Right renal pelvis (tissue), 4 donors: ENCODE results near the gene MSLN. TPM values are rescaled to one million over a fixed set of nuclear protein-coding genes. Genes with fewer than 3 reads are reported as not detected.

Experiments
- DNase-seq, 4 donors: peaks; one replicate each; pipeline ENCODE4 v3.0.0-alpha.2; 2013; ENCODE audit warnings: low read depth in 4 of 4, low spot score in 3 of 4, missing footprints in 1 of 4
- polyA plus RNA-seq, 4 donors: library from polyadenylated mRNA; unstranded; fragments of 120-200 nt; gene quantifications; one replicate each; pipeline ENCODE4 v1.2.1, GENCODE V29; 2013; ENCODE audit not compliant: insufficient read length in 4 of 4

MSLN gene
- polyA plus RNA-seq, 4 donors: 11.4 to 33.7 (median 22.2) TPM

DNA sequence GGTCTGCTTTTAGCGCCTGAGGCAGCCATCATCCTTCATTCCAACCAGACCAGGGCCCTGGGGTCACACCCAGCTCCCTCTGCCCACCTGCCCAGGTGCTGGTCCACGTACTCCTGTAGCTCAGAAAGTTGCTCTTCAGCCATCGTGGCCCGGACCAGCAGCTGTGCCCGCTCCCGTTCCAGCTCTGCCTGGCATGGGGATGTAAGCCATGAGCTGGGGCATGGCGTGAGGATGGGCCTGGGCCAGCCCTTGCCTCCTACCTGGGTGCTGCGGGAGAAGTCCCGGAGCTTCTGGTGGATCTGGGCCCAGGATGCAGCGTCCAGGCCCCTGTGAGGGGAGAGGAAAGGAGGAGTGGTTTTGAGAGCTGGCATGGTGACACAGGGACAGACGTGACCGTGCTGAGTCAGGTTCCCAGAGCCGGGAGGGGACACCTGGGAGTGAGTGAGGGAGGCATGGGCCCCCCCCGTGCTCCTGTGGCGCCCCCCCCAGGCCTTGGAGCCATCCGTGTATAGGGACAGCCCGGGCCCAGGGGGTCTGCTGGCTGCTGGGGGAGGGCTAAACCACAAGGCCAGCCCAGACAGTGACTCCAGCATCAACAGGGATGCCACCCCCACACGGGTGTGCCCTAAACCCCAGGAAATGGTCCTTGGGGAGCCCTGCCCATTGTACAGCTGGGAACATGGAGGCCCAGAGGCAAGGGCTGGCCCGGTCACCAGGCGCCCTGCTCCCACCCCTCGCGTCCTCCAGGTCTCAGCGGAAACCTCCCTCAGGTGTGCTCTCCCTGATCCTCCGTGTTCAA, 37.5 kb upstream of the MSLN start:
- no peak for DNase-seq

DNA sequence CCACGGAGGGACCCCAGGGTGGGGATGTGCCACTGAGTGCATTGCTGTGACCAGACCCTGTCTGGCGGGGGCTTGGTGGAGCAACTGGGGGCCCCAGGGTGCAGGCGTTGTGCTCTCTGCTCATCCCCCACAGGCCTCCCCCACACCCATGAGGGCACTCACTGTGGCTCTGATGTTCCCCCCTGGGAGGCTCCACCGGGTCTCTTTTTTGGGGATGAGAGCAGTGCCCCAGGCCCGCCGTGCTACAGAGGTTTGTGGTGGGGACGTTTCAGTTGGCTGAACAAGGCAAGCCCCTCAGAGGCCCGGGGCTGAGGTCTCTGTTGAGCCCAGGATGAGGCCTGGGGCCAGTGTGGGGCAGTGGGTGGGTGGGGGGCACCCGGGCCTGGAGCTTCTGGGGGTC, 36.8 kb upstream of the MSLN start:
- no peak for DNase-seq

DNA sequence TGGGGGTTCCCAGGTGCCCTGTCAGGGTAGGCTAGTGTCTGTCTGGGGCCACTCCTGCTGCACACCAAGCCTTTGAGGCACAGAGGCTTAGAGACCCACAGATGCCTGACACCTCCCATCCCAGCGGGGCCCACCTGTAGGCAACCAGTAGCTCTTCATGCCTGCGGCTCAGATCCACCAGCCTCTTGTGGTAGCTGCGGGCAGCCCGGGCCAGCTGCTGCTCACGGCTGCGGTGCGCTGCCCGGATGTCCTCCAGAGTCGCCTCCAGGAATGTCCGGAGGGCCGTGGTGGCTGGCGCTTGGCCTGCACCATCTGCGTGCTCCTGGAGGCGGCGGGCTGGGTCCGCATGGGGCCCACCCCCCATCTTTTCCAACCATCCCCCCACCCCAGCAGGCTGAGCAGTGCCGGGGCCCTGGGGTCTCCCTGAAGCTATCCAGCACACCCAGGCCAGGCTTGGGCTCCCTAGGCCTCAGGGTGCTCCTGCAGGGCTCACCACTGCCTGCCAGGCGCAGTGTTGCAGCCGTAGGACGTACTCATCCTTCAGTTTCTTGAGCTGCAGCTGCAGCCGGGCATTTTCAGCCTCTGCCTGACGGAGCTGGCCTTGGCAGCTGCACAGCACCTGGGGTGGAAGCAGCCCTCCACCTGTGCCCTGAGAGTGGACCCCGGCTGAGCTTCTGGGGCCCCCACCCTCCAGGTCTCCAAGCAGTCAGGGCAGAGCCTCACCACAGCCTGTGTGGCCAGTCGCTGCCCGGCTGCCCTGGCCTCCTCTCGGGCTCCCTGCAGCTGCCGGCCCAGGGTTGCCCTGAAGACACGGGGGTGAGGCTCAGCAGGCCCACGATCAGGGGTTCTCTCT, 36.1 kb upstream of the MSLN start:
- no peak for DNase-seq

DNA sequence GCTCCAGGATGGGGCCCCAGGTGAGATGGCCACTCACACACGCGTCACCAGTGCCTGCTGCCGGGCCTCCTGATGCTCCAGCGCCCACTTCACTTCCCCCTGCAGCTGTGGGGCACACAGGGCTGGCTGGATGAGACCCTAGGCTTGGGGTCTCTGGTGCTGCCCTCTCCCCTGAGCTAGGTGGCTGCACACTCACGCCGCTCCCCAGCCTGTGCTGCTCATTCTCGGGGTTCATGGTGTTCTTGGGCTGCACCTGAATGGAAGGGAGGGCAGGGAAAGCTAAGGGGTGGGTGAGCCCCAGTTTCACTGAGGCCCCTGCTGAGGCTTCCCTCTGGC, 35.5 kb upstream of the MSLN start:
- DNase-seq: no peak

DNA sequence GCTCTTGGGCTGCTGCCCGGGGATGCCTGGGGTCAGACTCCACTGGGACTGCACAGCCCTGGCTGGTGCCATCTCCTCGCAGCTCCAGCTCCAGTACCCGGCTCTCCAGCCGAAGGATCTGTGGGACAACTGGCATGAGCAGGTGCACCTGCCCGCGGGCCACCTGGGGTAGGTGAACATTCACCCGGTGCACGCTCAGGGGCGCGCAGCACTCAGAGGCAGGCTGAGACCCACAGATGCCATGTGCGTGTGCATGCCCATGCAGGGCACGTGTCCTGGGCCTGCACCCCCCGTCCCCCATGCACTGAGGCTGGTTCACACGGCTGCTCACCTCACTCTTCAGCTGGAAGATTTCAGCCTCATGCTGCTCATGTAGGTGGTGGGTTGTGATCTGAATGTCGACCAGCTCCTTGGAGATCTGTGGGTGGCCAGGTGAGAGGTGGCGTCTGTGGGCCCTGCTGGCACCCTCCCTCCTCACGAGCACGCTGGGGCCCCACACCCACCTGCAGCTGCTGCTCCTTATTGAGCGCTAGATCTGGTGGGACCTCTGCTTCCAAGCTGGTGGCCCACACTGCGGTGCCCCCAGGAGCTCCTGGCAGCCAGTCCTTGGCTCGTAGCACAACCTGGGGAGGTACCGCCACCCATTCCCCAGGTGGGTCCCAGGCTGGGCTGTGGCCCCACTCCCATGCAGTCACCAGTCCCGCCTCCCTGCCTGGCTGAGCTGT, 34.9 kb upstream of the MSLN start:
- DNase-seq: no peak

DNA sequence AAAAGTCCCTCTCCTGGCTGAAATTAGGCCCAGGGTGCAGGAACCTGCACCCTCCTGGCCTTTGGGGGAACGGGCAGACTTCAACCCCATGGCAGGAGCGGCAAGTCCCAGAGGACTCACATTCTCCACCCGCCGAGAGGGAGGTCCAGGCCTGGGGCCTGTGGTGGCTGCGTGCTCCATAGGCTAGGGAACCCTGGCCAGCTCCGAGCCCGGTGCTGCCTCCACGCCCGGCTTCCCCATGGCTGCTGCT, 34.4 kb upstream of the MSLN start:
- no peak for DNase-seq

DNA sequence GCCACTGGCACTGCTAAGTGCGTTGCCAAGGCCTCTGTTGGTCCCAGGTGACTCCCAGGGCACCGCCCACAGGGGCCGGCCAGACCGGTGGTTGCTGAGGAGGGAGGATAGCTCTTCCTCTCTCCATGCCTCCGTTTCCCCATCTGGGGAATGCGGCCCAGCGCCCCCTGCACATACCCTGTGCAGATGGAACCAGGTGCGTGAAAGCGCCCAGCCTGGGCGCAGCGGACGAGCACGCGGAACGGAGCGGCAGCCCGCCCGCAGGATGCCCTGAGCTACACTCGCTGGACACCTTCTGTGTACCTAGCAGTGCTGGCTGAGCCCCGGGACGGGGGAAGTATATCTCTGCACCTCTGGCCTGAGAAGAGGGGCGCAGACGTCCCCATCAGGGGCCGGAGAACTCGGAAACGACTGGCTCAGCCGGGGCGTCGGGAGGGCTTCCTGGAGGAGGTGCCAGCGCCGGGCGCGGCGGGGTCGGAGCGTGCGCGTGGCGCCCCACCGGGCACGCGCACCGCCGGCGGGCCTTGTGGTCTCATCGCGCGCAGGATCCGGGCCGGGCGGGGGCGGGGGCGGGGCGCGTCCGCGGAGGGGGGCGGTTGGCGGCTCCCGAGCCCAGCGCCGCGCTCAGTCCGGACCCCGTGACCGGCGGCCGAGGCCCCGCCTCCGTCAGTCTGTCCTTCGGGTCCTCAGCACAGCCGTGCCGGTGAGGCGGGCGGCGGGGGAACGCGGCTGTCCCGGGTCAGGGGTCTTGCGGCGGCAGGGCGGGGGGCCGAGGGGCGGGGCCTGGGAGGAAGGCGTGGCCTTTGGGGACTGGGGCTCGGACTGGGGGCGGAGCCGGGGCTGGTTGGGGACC, 33.9 kb upstream of the MSLN start, which contains the start of the genes CCDC78 and HAGHL:
TSS of gene CCDC78 (minus strand) at position 6 of the 853 bp plus-strand sequence. CDS start 76 bp downstream, outside the sequence.
TSS of gene HAGHL (plus strand) at position 669 of the 853 bp plus-strand sequence. CDS start 404 bp downstream, outside the sequence.
- no peak for DNase-seq

DNA sequence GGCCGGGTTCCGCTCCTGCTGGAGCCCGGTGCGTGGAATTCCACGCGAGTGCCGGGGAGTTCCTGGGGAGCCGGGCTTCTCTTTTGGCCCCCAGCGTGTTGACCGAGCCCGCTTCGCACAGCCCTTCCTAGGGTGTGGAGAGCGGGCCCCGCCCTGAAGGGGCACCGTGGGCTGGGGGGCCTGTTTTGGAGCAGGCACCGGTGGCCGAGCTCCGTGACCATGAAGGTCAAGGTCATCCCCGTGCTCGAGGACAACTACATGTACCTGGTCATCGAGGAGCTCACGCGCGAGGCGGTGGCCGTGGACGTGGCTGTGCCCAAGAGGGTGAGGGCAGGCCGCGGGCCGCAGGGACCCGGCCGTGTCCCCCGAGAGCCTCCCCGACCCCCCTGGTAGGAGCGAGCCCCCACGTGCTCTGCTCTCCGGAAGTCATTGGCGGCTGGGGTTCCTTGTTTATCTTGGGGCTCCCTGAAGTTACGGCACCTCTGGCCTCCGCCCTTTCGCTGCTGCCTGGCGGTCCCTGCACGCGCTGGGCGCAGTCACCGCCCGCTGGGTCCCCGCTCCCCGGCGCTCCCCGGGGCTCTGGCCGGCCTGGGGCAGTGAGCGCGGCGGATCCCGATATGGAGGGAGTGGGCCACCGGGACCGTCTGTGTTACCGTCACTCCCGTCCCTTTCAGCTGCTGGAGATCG, 33.1 kb upstream of the MSLN start:
- no peak for DNase-seq

DNA sequence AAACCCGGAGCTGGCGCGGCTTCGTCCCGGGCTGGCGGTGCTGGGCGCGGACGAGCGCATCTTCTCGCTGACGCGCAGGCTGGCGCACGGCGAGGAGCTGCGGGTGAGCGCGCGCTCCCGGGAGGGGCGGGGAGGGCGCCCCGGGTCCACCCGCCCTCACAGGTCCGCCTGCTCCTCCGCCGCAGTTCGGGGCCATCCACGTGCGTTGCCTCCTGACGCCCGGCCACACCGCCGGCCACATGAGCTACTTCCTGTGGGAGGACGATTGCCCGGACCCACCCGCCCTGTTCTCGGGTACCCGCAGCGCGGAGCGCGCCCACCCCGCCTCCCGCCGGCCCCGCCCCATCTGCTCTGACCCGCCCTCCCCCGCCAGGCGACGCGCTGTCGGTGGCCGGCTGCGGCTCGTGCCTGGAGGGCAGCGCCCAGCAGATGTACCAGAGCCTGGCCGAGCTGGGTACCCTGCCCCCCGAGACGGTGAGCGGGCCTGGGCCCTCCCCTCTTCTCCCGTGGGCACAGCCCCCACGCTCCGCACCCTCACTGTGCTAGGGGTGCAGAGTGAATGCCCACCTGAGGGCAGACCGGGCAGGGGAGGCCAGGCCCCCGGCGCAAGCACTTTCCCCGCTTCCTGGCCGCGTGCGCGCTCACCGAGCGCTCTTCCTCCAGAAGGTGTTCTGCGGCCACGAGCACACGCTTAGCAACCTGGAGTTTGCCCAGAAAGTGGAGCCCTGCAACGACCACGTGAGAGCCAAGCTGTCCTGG, 32.2 kb upstream of the MSLN start:
- DNase-seq: no peak

DNA sequence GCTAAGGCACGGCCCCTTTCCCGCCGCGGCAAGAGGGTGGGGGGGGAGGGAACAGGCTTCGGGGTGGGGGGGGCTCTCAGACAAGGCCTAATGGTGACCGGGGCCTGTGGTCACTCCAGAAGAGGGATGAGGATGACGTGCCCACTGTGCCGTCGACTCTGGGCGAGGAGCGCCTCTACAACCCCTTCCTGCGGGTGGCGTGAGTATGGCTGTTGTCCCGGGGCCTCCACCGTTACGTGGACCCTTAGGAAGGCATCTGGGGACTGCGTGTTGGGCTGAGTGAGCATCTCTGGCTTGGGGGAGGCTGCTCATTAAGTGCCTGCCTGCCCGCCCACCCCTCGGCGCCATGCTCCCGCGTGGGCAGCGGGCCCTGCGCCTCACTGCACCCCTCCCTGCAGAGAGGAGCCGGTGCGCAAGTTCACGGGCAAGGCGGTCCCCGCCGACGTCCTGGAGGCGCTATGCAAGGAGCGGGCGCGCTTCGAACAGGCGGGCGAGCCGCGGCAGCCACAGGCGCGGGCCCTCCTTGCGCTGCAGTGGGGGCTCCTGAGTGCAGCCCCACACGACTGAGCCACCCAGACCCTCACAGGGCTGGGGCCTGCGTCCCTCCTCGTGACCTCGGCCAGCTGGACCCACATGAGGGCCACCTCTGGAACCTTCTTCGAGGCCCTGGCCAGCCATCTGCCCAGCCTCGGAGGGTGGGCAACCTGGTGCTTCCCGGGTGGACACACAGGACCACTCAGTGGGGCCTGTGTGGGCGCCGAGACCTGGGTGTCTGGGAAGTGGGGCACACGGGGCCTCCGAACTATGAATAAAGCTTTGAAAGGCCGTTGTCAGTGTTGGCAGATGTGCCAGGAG, 31.4 kb upstream of the MSLN start:
- no peak for DNase-seq

DNA sequence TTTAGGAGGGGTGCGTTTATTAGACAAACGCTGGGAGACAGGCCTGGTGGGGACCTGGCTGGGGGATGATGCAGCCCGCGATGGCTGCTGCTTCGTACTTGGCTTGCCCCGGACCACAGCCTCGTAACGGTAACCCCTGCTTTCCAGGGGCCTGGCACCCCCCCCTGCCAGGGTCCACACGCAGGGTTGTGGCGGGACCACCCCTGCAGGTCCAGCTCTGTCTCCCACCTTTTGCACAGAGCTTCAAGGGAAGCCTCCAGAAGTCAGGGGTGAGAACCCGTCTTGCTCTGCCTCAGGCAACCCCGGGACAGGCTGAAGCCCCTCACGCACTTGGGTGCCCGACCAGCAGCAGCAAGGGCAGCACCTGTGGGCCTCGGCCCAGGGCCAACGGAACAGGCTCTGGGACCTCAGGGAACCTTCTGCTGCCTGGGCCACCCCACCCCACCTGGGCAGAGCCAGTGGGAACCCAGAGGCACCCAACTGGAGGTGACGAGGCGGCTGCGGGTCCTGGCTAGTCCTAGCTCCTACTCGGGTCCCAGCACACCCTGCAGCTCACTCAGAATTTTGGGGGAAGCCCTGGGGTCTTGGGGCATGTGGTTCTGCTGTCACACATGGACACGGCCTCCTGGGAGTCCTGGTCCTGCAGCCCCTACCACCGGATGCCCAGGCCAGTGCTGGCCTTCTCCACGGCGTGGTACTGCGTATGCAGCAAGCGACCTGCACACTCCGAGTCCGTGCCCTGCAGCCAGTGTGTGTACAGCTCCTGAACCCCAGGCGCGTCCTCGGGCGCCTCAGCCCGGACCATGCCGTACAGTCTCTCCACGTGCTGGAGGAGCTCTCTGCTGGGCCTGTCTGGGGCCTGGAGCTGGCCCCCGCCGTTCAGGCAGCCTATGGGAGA, 30.5 kb upstream of the MSLN start:
- DNase-seq: no peak

DNA sequence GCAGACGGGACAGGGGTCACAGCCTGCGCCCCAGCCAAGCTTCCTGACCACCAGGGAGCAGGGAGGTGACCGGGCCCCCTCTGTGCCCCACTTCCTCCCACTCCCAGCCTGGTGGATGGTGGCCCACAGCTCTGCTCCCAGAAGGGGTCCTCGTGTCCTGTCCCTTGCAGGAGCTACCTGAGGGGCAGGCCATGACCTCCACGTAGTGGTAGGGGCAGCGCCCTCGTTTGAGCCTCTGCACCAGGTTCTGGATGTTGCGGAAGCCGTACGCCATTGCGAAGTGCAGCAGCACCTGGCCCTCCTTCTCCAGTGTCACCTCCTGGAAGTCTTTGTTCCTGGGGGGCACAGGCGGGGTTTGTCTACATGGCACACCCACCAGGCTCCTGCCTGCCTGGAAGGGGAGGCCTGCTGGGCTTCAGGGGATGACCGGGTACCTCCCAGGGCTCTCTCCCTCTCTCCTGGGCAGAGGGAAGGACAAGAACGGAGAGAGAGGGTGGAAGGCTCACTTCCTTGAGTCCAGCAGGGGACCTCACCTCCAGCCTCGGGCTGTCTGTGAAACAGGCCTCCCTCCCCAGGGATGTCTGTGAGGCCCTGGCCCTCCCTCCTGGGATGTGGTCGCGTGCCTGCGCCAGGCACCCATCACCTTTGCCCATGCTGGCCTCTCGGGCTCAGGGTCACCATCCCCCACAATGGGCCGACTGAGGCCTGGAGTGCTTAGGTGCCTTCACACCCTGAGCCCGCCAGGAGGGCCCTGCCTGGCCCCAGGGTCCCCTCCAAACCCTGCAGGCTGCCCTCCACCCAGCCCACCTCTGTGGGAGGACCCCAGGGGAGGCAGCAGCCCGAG, 29.6 kb upstream of the MSLN start:
- DNase-seq: no peak

DNA sequence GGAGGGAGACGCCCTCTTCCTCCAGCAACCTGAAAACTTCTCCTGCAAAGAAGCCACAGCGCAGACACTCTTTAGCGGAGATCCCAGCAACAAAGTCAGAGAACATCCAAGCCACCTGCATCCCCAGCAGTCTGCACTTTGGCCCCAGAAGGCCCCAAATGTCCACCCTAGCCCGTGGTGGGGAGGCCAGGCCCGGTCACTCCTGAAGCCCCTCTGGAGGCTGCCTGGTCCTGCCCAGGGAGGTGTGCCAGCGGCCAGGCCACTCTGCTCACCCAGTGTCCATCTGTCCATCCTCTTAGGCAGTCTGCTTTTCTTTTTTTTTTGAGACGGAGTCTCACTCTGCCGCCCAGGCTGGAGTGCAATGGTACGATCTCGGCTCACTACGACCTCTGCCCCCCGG, 28.2 kb upstream of the MSLN start:
- DNase-seq: no peak

DNA sequence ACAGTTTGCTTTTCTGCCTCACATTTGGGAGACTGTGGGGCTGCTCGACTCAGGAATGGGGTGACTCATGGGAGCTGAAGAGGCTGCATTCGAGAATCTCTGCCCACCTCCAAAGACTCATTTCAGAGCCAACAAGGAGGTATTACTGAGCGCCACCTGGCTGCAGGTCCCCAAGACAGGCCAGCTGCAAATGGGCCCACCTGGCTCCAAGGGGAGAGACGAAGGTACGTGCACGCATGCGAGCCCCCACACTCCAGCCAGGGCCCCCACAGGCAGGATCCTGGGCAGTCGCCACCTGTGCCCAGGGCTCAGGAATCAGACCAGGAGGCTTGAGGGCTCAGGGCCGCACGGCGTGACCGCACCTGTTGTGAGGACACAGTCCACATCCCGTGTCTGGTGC, 27.6 kb upstream of the MSLN start:
- DNase-seq: no peak

DNA sequence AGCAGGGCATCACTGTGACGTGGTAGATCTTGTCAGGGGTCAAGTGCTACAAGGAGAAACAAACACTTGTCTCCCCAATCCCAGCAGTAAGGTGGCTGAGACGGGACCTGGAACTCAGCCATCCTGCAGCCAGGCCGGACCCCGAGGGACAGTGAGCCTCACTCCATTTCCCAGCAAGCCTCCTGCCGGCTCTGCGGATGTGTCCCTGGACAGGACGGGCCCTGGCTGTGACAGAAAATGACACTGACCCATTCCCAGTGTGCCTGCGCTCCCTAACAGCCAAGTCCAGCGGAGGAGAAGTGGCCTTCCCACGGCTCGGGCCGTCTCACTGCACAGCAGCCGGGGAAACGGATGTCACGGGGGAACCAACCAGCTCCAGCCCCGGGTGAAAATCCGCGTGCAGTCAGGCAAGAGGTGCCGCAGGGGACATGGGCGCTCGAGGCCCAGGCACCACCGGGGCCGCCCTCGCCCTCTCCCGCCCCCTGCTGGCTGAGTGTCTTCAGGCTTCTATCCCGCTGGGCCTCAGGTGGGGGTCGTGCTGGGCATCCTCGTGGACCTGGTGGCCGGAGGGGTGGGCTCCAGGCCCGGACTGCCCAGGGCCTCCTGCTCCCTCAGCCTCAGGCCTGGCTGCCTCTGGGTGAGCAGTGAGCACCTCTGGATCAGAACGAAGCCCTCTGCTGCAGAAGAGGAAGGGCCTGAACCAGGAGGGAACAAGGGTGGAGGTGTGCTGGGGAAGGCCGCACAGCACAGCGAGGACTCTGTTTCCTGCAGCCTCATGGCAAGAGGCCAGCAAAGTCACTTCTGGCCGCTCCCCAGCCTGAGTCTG, 26.9 kb upstream of the MSLN start:
- no peak for DNase-seq
